HTR-8/SVneo (cell line): ENCODE data around the gene APOC4.
"Not testable (repeated sequence)": the region's sequence is repeated elsewhere in the genome, so short reads cannot be mapped to it uniquely, and the experiment has no call there.

Experiments
- DNase-seq: peaks from one replicate; pipeline ENCODE4 v3.0.0; 2011; ENCODE audit warnings: low spot score, mixed read lengths; ENCODE audit not compliant: insufficient read length
- FAIRE-seq: peaks from 2 replicates; lab custom pipeline; 2011; peaks lifted over from hg19 to GRCh38; lab: Jason Lieb, UNC

The APOC4 gene, protein sequence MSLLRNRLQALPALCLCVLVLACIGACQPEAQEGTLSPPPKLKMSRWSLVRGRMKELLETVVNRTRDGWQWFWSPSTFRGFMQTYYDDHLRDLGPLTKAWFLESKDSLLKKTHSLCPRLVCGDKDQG

GRCh38 chr19:44942067-44942571, at the start of gene APOC4:
Gene APOC4, plus strand, starts transcription at chr19:44942237. Its CDS starts 41 bp downstream, at chr19:44942278.
- DNase-seq: no peak
- peak; percentile 69 for FAIRE-seq

- DNase-seq (no peak), FAIRE-seq (no peak)
Observed at GRCh38 chr19:44892932-44893331, 49.1 kb upstream of the APOC4 start.

- FAIRE-seq (no peak), DNase-seq (no peak)
Observed at GRCh38 chr19:44893332-44894051, 48.5 kb upstream of the APOC4 start.

GRCh38 chr19:44894052-44894400, 48.0 kb upstream of the APOC4 start:
- FAIRE-seq (no peak), DNase-seq (no peak)

DNA sequence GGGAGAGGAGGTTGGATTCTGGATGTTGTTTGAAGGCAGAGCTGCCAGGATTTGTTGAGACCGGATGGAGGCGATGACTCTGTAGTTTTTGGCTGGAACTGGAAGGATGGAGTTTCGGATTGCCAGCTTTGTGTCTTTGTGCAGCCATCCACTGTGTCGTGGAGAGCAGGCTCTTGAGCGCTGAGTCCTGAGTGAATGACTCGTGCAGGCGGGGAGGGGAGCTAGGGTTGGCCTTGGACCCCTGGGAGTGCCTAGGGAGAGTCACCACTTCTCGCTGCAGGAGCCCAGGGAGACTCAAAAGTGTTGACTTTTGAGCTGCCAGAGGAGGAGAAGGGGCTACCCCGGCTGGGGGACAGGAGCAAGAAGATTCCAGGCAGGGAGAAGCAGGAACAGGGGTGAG, 47.1 kb upstream of the APOC4 start:
- FAIRE-seq (no peak), DNase-seq (no peak)

DNA sequence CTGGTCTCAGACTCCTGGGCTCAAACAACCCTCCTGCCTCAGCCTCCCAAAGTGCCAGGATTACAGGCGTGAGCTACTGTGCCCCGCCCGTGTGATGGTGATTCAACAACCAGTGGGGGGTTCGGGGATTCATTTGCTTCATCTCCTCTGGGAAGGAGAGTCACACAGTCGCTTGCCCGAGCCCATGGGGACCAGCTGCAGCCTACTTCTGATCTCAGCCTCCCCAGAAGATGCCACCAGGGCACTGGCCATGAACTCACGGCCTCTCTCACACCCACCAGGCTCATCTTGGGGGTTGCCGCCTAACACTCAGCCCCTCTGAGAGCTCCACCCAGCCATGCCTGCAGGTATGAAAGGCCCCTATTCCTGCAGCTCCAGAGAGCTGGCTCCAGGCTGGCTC, 44.2 kb upstream of the APOC4 start:
- FAIRE-seq (no peak), DNase-seq (no peak)

DNA sequence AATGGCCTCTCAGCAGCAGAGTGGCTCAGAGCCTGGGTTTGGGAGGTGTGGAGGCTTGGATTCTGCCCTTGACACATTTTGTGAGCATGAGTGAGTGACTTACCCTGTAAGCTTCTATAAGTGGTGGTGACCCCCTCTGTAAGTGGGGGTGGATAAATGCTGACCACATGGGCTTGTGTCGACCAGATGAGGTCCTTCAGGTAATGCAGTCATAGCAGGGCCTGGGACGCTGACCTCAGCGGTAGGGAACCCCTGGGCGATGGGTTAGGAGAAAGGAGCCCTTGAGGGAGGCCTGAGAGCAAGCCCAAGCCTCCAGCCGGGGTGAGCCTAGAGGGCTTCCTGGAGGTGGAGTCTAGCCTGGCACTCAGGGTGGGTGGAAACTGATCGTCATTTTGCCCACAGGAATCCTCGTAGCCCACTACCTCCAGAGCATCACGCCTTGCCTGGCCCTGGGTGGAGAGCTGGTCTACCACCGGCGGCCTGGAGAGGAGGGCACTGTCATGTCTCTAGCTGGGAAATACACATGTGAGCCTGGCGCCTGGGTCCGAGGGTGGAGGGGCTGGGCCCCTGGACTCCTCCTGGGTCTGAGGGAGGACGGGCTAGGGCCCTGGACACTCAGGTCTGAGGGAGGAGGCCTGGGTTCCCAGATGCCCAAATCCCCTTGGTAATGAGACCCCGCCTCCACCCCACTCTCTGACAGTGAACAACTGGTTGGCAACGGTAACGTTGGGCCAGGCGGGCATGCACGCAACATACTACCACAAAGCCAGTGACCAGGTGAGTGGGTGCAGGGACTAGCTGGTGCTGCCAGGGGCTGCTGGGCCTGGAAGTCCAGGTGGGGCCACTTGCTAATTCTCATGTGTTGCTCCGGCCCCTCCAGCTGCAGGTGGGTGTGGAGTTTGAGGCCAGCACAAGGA, 41.5 kb upstream of the APOC4 start:
- no peak for FAIRE-seq
- no peak for DNase-seq

DNA sequence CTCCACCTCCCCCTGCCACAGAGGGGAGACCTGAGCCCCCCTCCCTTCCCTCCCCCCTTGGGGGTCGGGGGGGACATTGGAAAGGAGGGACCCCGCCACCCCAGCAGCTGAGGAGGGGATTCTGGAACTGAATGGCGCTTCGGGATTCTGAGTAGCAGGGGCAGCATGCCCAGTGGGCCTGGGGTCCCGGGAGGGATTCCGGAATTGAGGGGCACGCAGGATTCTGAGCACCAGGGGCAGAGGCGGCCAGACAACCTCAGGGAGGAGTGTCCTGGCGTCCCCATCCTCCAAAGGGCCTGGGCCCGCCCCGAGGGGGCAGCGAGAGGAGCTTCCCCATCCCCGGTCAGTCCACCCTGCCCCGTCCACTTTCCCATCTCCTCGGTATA, 38.8 kb upstream of the APOC4 start:
- FAIRE-seq (no peak), DNase-seq (no peak)

GRCh38 chr19:44903602-44904425, 38.2 kb upstream of the APOC4 start:
- DNase-seq (peak; percentile 61), FAIRE-seq (no peak)

GRCh38 chr19:44904426-44904994, 37.5 kb upstream of the APOC4 start:
- FAIRE-seq: no peak
- no peak for DNase-seq

DNA sequence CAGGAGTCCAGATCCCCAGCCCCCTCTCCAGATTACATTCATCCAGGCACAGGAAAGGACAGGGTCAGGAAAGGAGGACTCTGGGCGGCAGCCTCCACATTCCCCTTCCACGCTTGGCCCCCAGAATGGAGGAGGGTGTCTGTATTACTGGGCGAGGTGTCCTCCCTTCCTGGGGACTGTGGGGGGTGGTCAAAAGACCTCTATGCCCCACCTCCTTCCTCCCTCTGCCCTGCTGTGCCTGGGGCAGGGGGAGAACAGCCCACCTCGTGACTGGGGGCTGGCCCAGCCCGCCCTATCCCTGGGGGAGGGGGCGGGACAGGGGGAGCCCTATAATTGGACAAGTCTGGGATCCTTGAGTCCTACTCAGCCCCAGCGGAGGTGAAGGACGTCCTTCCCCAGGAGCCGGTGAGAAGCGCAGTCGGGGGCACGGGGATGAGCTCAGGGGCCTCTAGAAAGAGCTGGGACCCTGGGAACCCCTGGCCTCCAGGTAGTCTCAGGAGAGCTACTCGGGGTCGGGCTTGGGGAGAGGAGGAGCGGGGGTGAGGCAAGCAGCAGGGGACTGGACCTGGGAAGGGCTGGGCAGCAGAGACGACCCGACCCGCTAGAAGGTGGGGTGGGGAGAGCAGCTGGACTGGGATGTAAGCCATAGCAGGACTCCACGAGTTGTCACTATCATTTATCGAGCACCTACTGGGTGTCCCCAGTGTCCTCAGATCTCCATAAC, 36.4 kb upstream of the APOC4 start, which contains the start of gene APOE:
APOE (plus strand) TSS at position 360 of the 724 bp plus-strand sequence. CDS start 829 bp downstream, outside the sequence.
- DNase-seq: no peak
- no peak for FAIRE-seq

DNA sequence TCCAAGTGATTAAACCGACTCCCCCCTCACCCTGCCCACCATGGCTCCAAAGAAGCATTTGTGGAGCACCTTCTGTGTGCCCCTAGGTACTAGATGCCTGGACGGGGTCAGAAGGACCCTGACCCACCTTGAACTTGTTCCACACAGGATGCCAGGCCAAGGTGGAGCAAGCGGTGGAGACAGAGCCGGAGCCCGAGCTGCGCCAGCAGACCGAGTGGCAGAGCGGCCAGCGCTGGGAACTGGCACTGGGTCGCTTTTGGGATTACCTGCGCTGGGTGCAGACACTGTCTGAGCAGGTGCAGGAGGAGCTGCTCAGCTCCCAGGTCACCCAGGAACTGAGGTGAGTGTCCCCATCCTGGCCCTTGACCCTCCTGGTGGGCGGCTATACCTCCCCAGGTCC, 34.4 kb upstream of the APOC4 start:
- FAIRE-seq (no peak), DNase-seq (no peak)

- DNase-seq: no peak
Observed at GRCh38 chr19:44908074-44908835, 33.8 kb upstream of the APOC4 start.

GRCh38 chr19:44908836-44909261, 33.2 kb upstream of the APOC4 start:
- FAIRE-seq (no peak), DNase-seq (no peak)

More at GRCh38 chr19:44908074-44908835, 33.8 kb upstream of the APOC4 start:
- FAIRE-seq: no peak

DNA sequence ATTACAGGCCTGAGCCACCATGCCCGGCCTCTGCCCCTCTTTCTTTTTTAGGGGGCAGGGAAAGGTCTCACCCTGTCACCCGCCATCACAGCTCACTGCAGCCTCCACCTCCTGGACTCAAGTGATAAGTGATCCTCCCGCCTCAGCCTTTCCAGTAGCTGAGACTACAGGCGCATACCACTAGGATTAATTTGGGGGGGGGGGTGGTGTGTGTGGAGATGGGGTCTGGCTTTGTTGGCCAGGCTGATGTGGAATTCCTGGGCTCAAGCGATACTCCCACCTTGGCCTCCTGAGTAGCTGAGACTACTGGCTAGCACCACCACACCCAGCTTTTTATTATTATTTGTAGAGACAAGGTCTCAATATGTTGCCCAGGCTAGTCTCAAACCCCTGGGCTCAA, 32.3 kb upstream of the APOC4 start:
- no peak for FAIRE-seq
- no peak for DNase-seq

GRCh38 chr19:44911896-44912295, 30.1 kb upstream of the APOC4 start:
- DNase-seq, FAIRE-seq: not testable (repeated sequence)

GRCh38 chr19:44912854-44913253, 29.2 kb upstream of the APOC4 start:
- FAIRE-seq (no peak), DNase-seq (no peak)
